ENCODE data around the gene KLK11.

The KLK11 gene

GRCh38 chr19:51064534-51065220 is 38.3 kb upstream of the KLK11 start, which contains the start of gene KLK13:
TSS of gene KLK13 (minus strand) at chr19:51065092. CDS start at chr19:51065067, 25 bp downstream.
- TF ChIP-seq CTCF (IDR thresholded peaks at IDR 0.05; ENCODE audit: insufficient read depth, low read depth, low read length, missing control alignments): no peak
- DNase-seq (ENCODE audit: low read depth): no peak
- H3K4me3 ChIP-seq (ENCODE audit: low read depth, low read length): no peak within 1 kb of the TSS

GRCh38 chr19:51063664-51064063 is 37.2 kb upstream of the KLK11 start:
- TF ChIP-seq CTCF (IDR thresholded peaks at IDR 0.05; ENCODE audit: insufficient read depth, low read depth, low read length, missing control alignments): no peak
- DNase-seq (ENCODE audit: low read depth): no peak

GRCh38 chr19:51060973-51061372 is 34.6 kb upstream of the KLK11 start:
- DNase-seq (ENCODE audit: low read depth): no peak
- no peak for TF ChIP-seq CTCF (IDR thresholded peaks at IDR 0.05; ENCODE audit: insufficient read depth, low read depth, low read length, missing control alignments)
- H3K4me3 ChIP-seq (ENCODE audit: low read depth, low read length): no peak overlapping the region

More at GRCh38 chr19:51063664-51064063, 37.2 kb upstream of the KLK11 start:
- no peak overlapping the region for H3K4me3 ChIP-seq (ENCODE audit: low read depth, low read length)

- DNase-seq (ENCODE audit: low read depth): no peak
- no peak overlapping the region for H3K4me3 ChIP-seq (ENCODE audit: low read depth, low read length)
- no peak for TF ChIP-seq CTCF (IDR thresholded peaks at IDR 0.05; ENCODE audit: insufficient read depth, low read depth, low read length, missing control alignments)
Observed at GRCh38 chr19:51060336-51060735, 33.9 kb upstream of the KLK11 start.

- DNase-seq (ENCODE audit: low read depth): no peak
- no peak overlapping the region for H3K4me3 ChIP-seq (ENCODE audit: low read depth, low read length)
- no peak for TF ChIP-seq CTCF (IDR thresholded peaks at IDR 0.05; ENCODE audit: insufficient read depth, low read depth, low read length, missing control alignments)
Observed at GRCh38 chr19:51059715-51060114, 33.3 kb upstream of the KLK11 start.

- TF ChIP-seq CTCF (IDR thresholded peaks at IDR 0.05; ENCODE audit: insufficient read depth, low read depth, low read length, missing control alignments): no peak
Observed at GRCh38 chr19:51055866-51056265, 29.4 kb upstream of the KLK11 start.

GRCh38 chr19:51047031-51047335 is 20.6 kb upstream of the KLK11 start:
- TF ChIP-seq CTCF (IDR thresholded peaks at IDR 0.05; ENCODE audit: insufficient read depth, low read depth, low read length, missing control alignments): no peak
- no peak overlapping the region for H3K4me3 ChIP-seq (ENCODE audit: low read depth, low read length)
- DNase-seq (ENCODE audit: low read depth): no peak

More at GRCh38 chr19:51055866-51056265, 29.4 kb upstream of the KLK11 start:
- no peak for DNase-seq (ENCODE audit: low read depth)
- H3K4me3 ChIP-seq (ENCODE audit: low read depth, low read length): no peak overlapping the region
